ENCODE results near the gene ADGRL1. TPM values are rescaled to one million over a fixed set of nuclear protein-coding genes. Genes with fewer than 3 reads are reported as not detected.

The ADGRL1 gene
- total RNA-seq, 1 donor from 2014 or later = 26.0 TPM

GRCh38 chr19:14177496-14178074, 28.4 kb downstream of the ADGRL1 start:
- no peaks in the 10 kb centered on the region for H3K4me1 ChIP-seq
- intact Hi-C loops (cut with DNase I) = no loop called here
- no peak for DNase-seq (ENCODE audit: low spot score in 2 of 2)
- H3K4me3 ChIP-seq = no peak overlapping the region
- H3K27ac ChIP-seq = no peak overlapping the region
- H3K27me3 ChIP-seq = no peaks in the 10 kb centered on the region
- H3K9me3 ChIP-seq = no peaks in the 10 kb centered on the region
- TF ChIP-seq, protein P1, sequence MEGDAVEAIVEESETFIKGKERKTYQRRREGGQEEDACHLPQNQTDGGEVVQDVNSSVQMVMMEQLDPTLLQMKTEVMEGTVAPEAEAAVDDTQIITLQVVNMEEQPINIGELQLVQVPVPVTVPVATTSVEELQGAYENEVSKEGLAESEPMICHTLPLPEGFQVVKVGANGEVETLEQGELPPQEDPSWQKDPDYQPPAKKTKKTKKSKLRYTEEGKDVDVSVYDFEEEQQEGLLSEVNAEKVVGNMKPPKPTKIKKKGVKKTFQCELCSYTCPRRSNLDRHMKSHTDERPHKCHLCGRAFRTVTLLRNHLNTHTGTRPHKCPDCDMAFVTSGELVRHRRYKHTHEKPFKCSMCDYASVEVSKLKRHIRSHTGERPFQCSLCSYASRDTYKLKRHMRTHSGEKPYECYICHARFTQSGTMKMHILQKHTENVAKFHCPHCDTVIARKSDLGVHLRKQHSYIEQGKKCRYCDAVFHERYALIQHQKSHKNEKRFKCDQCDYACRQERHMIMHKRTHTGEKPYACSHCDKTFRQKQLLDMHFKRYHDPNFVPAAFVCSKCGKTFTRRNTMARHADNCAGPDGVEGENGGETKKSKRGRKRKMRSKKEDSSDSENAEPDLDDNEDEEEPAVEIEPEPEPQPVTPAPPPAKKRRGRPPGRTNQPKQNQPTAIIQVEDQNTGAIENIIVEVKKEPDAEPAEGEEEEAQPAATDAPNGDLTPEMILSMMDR (IDR thresholded peaks at IDR 0.05) = no peak
- peaks cover 0 to 10% of the 10 kb centered on the region in 2 donors for H3K36me3 ChIP-seq

DNA sequence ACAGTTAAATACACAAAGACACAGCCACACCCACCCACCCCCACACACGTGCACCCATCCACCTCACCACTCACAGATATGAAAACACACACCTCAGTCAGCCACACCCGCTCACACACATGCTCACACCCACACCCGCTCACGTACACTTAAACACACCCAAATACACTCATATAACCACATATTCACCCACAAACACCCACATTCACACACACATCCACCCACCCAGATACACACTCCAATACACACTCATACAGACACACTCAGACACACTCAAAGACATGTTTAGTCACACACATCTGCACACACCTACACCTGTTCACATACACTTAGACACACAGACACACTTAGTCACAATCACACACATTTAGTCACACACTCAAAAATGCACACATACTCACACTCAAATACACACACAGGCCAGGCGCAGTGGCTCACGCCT, 30.6 kb downstream of the ADGRL1 start:
- no peaks in the 10 kb centered on the region for H3K9me3 ChIP-seq
- TF ChIP-seq, protein P1 (IDR thresholded peaks at IDR 0.05) = no peak
- no peaks in the 10 kb centered on the region for H3K4me1 ChIP-seq
- H3K27ac ChIP-seq = no peak overlapping the region
- H3K4me3 ChIP-seq = no peak overlapping the region
- H3K36me3 ChIP-seq = peaks cover 9 to 30% of the 10 kb centered on the region in 2 donors
- no peak for DNase-seq (ENCODE audit: low spot score in 2 of 2)
- H3K27me3 ChIP-seq = no peaks in the 10 kb centered on the region
- intact Hi-C loops (cut with DNase I) = no loop called here

GRCh38 chr19:14174883-14175282, 31.1 kb downstream of the ADGRL1 start:
- H3K4me3 ChIP-seq = no peak overlapping the region
- no peaks in the 10 kb centered on the region for H3K4me1 ChIP-seq
- H3K9me3 ChIP-seq = no peaks in the 10 kb centered on the region
- no peak for DNase-seq (ENCODE audit: low spot score in 2 of 2)
- intact Hi-C loops (cut with DNase I) = no loop called here
- H3K36me3 ChIP-seq = peaks cover 9 to 33% of the 10 kb centered on the region in 2 donors
- H3K27me3 ChIP-seq = no peaks in the 10 kb centered on the region
- TF ChIP-seq, protein P1 (IDR thresholded peaks at IDR 0.05) = no peak
- H3K27ac ChIP-seq = no peak overlapping the region

- Histone ChIP-seq H3K9me3 (no peaks in the 10 kb centered on the region), H3K36me3 (peaks cover 9 to 24% of the 10 kb centered on the region in 2 donors), H3K4me1 (no peaks in the 10 kb centered on the region), H3K4me3 (no peak overlapping the region), H3K27me3 (no peaks in the 10 kb centered on the region), H3K27ac (no peak overlapping the region)
- intact Hi-C loops (cut with DNase I) = no loop called here
- TF ChIP-seq, protein P1 (IDR thresholded peaks at IDR 0.05) = no peak
- DNase-seq (ENCODE audit: low spot score in 2 of 2) = no peak
Observed at GRCh38 chr19:14168993-14169392, 37.0 kb downstream of the ADGRL1 start.

- H3K27me3 ChIP-seq = no peaks in the 10 kb centered on the region
- intact Hi-C loops (cut with DNase I) = no loop called here
- H3K9me3 ChIP-seq = no peaks in the 10 kb centered on the region
- H3K4me1 ChIP-seq = no peaks in the 10 kb centered on the region
- TF ChIP-seq, protein P1 (IDR thresholded peaks at IDR 0.05) = no peak
- no peak for DNase-seq (ENCODE audit: low spot score in 2 of 2)
- H3K4me3 ChIP-seq = no peak overlapping the region
- peaks cover 9 to 23% of the 10 kb centered on the region in 2 donors for H3K36me3 ChIP-seq
- no peak overlapping the region for H3K27ac ChIP-seq
Observed at GRCh38 chr19:14168259-14168972, 37.6 kb downstream of the ADGRL1 start.

Measured in ascending aorta (tissue), 2 donors.